OCI-LY7 (cell line): Measurements from ENCODE around the gene MYOZ2.

ENCODE experiments used
- EZH2phosphoT487 ChIP-seq: fragments of 200-600 bp; sonication (generic); IDR thresholded peaks from 2 replicates; pipeline ENCODE4 v1.6.1; 2018; ENCODE audit warnings: low read depth, borderline replicate concordance, mild to moderate bottlenecking, mixed run types, antibody characterized with exemption, low read length, moderate library complexity, mixed read lengths
- TF ChIP-seq, protein P1 (sequence below): fragments of 200-600 bp; sonication (generic); conservative IDR thresholded peaks from 2 replicates; pipeline ENCODE4 v1.5.1; 2014; ENCODE audit warnings: mild to moderate bottlenecking, antibody characterized with exemption, low read length, moderate library complexity, mixed read lengths

DNA sequence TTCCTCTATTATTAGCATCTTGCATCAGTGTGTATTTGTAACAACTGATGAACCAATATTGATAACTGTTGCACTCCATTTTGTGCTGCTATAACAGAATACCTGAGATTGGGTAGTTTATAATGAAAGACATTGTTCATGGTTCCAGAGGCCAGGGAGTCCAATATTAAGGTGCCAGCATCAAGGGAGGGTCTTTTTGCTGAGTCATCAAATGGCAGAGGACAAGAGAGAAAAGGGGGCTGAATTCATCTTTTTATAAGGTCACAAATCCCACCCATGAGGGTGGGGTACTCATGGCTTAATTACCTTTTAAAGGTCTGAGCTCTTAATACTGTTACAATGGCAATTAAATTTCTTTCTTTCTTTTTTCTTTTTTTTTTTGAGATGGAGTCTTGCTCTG, 7.2 kb downstream of the MYOZ2 start:
- TF ChIP-seq, protein P1, sequence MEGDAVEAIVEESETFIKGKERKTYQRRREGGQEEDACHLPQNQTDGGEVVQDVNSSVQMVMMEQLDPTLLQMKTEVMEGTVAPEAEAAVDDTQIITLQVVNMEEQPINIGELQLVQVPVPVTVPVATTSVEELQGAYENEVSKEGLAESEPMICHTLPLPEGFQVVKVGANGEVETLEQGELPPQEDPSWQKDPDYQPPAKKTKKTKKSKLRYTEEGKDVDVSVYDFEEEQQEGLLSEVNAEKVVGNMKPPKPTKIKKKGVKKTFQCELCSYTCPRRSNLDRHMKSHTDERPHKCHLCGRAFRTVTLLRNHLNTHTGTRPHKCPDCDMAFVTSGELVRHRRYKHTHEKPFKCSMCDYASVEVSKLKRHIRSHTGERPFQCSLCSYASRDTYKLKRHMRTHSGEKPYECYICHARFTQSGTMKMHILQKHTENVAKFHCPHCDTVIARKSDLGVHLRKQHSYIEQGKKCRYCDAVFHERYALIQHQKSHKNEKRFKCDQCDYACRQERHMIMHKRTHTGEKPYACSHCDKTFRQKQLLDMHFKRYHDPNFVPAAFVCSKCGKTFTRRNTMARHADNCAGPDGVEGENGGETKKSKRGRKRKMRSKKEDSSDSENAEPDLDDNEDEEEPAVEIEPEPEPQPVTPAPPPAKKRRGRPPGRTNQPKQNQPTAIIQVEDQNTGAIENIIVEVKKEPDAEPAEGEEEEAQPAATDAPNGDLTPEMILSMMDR, result no peak
- no peak for TF ChIP-seq EZH2phosphoT487
